SHP77 treated with DMSO at 0.1 percent for 48 hours (cell line): ENCODE results near the gene HRAS.

Source experiments
- DNase-seq: peaks from one replicate; lab custom pipeline; 2025; lab: John Stamatoyannopoulos, UW

Gene HRAS

GRCh38 chr11:492427-493226 is 42.7 kb downstream of the HRAS start:
- DNase-seq: no peak

- DNase-seq: no peak
Measured at GRCh38 chr11:491358-491757, 44.0 kb downstream of the HRAS start.

GRCh38 chr11:490930-491260 is 44.5 kb downstream of the HRAS start:
- no peak for DNase-seq

- no peak for DNase-seq
Measured at GRCh38 chr11:490186-490929, 45.0 kb downstream of the HRAS start.

- DNase-seq: no peak
Measured at GRCh38 chr11:489610-490185, 45.7 kb downstream of the HRAS start.

- no peak for DNase-seq
Measured at GRCh38 chr11:488992-489391, 46.4 kb downstream of the HRAS start.

GRCh38 chr11:488579-488978 is 46.8 kb downstream of the HRAS start:
- no peak for DNase-seq

- no peak for DNase-seq
Measured at GRCh38 chr11:488062-488461, 47.3 kb downstream of the HRAS start.

GRCh38 chr11:487571-488021 is 47.8 kb downstream of the HRAS start:
- DNase-seq: no peak

- DNase-seq: no peak
Measured at GRCh38 chr11:486189-486588, 49.2 kb downstream of the HRAS start.

GRCh38 chr11:484616-485015 is 50.8 kb downstream of the HRAS start:
- DNase-seq: no peak
